Coronary artery (tissue), 2 donors: ENCODE measurements around the gene CCL19.
A peak's percentile ranks its signal among the peaks of the same experiment; 100 is the strongest.

Experiments
- DNase-seq: peaks from one replicate; pipeline ENCODE4 v3.0.0-alpha.2; 2017; ENCODE audit warnings: low spot score
- H3K27ac ChIP-seq, 2 donors: fragments of 200-600 bp; sonication (generic); one replicate each; pipeline ENCODE4 v1.5.1; 2016 to 2019
- H3K4me3 ChIP-seq: fragments of 200-600 bp; sonication (generic); 2 replicates; pipeline ENCODE4 v1.5.1; 2016; ENCODE audit warnings: mild to moderate bottlenecking, moderate library complexity
- CTCF ChIP-seq: fragments of 200-600 bp; sonication (generic); IDR thresholded peaks from one replicate; pipeline ENCODE4 v1.5.1; 2019; ENCODE audit warnings: antibody characterized with exemption

CCL19 gene

GRCh38 chr9:34647651-34648050, 43.4 kb downstream of the CCL19 start:
- DNase-seq, result no peak
- Histone ChIP-seq H3K27ac (peak overlapping the region in 1 of 2 donors; percentile 91), H3K4me3 (peak overlapping the region; percentile 83)
- TF ChIP-seq CTCF, result no peak

DNA sequence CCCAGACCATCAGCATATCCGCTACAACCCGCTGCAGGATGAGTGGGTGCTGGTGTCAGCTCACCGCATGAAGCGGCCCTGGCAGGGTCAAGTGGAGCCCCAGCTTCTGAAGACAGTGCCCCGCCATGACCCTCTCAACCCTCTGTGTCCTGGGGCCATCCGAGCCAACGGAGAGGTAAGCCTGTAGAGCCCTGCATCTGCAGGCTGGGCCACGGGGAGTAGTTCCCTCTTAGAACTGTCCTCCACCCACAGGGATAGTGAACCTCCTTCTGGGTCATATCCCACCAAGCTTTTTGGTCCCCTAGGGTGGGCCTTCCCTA, 44.0 kb downstream of the CCL19 start:
- no peak for DNase-seq
- Histone ChIP-seq H3K27ac (peak overlapping the region; percentile 78 to 91), H3K4me3 (peak overlapping the region; percentile 83)
- TF ChIP-seq CTCF, result no peak

DNA sequence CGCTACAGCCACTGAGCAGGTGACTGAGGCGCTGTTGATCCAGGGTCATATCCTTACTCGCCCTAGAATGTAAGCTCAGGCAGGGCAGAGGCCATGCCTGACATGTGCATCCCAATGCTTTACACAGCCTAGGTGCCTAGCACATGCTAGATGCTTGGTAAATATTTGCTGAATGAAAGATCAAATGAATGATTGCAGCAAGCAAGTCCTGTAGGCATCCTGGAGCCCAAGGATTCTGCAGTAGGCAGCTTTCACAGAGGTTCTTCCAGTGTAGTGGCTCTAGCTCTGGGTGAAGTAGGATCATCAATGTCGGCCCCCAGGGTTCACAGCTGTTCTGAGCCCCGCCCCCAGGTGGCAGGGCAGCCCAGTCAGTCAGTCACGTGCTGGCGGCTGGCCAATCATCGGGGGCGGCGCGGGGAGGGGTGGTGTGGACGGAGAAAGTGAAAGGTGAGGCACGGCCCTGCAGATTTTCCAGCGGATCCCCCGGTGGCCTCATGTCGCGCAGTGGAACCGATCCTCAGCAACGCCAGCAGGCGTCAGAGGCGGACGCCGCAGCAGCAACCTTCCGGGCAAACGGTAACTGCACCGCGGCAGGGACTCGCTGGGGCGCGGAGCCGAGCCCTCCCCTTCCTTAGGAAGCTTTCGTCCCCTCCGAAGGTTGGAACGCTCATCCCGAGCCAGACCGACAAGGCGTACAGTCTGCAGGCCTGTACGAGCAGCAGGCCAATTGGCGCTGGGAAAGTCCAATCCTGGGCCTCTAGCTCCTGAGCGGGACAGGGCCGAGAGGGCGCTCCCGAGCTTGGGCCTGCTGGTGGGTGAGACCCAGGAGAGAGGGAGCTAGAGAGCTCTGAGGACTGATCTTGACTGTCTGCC, 44.6 kb downstream of the CCL19 start, which contains the start of gene GALT:
GALT (plus strand) TSS at position 465 of the 873 bp plus-strand sequence; CDS start at position 495, 30 bp downstream.
- H3K4me3 ChIP-seq, result peak within 1 kb of the TSS; percentile 83
- DNase-seq, result peak; percentile 95
- no peak for TF ChIP-seq CTCF
- peak within 1 kb of the TSS; percentile 78 to 91 for H3K27ac ChIP-seq

GRCh38 chr9:34644766-34645314, 46.2 kb downstream of the CCL19 start:
- no peak for DNase-seq
- TF ChIP-seq CTCF, result no peak
- Histone ChIP-seq H3K27ac (no peak overlapping the region), H3K4me3 (no peak overlapping the region)

DNA sequence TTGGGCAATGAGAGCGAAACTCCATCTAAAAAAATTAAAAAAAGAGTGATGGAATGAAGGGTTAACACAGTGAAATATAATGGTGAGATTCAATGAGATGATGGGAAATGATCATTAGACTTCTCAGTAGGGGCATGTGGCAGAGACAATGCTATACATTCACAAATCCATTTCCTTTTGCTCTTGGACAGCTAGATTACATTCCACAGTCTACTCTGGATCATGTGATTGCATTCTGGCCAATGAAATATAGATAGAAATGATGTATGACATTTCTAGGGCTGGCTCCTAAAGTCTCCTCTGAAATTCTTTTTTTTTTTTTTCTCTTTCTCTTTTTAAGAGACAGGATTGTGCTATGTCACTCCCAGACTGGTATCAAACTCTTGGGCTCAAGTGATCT, 48.4 kb downstream of the CCL19 start:
- Histone ChIP-seq H3K4me3 (no peak overlapping the region), H3K27ac (no peak overlapping the region)
- no peak for TF ChIP-seq CTCF
- DNase-seq, result no peak
